Trophoblast cell (in vitro differentiated cells and primary cell): ENCODE data around the gene MCU.
"Not testable (repeated sequence)": the region's sequence is repeated elsewhere in the genome, so short reads cannot be mapped to it uniquely, and the experiment has no call there.

Experiments
- DNase-seq, 2 donors: peaks; one replicate each; pipeline ENCODE4 v3.0.0-alpha.2; 2016
- H2AFZ ChIP-seq: 2 replicates; pipeline ENCODE4 v1.6.1; 2013; ENCODE audit warnings: low read length, moderate library complexity, mild to moderate bottlenecking; ENCODE audit not compliant: insufficient read depth, poor library complexity
- H2AK5ac ChIP-seq: 2 replicates; pipeline ENCODE4 v1.6.1; 2013; ENCODE audit warnings: mild to moderate bottlenecking, low read length
- H2BK120ac ChIP-seq: 2 replicates; pipeline ENCODE4 v1.6.1; 2013; ENCODE audit warnings: low read length, mild to moderate bottlenecking, moderate library complexity; ENCODE audit not compliant: insufficient read depth, poor library complexity
- H2BK12ac ChIP-seq: 2 replicates; pipeline ENCODE4 v1.6.1; 2013; ENCODE audit warnings: mild to moderate bottlenecking, low read length, moderate library complexity
- H2BK5ac ChIP-seq: 2 replicates; pipeline ENCODE4 v1.6.1; 2013; ENCODE audit warnings: low read length, low read depth, moderate library complexity, mild to moderate bottlenecking; ENCODE audit not compliant: poor library complexity
- H3K14ac ChIP-seq: 2 replicates; pipeline ENCODE4 v1.6.1; 2013; ENCODE audit warnings: mild to moderate bottlenecking, low read length
- H3K18ac ChIP-seq: 2 replicates; pipeline ENCODE4 v1.6.1; 2013; ENCODE audit warnings: mild to moderate bottlenecking, low read length
- H3K23ac ChIP-seq: 2 replicates; pipeline ENCODE4 v1.6.1; 2013; ENCODE audit warnings: low read length
- H3K27ac ChIP-seq: 2 replicates; pipeline ENCODE4 v1.5.1; 2013; ENCODE audit warnings: low read depth, mild to moderate bottlenecking, inconsistent platforms, low read length, moderate library complexity
- H3K27me3 ChIP-seq: 2 replicates; pipeline ENCODE4 v1.6.1; 2013; ENCODE audit warnings: inconsistent platforms, mild to moderate bottlenecking, low read length, moderate library complexity; ENCODE audit not compliant: insufficient read depth
- H3K36me3 ChIP-seq, 2 experiments: 1 replicate in 1 of 2; 2 replicates in 1 of 2; pipeline ENCODE4 v1.6.1; 2013; ENCODE audit warnings: low read length in 2 of 2, mild to moderate bottlenecking in 2 of 2, moderate library complexity in 1 of 2; ENCODE audit not compliant: insufficient read depth in 2 of 2, control insufficient read depth in 1 of 2
- H3K4ac ChIP-seq: 2 replicates; pipeline ENCODE4 v1.6.1; 2013; ENCODE audit warnings: low read depth, mild to moderate bottlenecking, low read length, moderate library complexity
- H3K4me1 ChIP-seq, 2 experiments: 1 replicate in 1 of 2; 2 replicates in 1 of 2; pipeline ENCODE4 v1.6.1; 2013; ENCODE audit warnings: low read length in 2 of 2, mild to moderate bottlenecking in 2 of 2, moderate library complexity in 1 of 2; ENCODE audit not compliant: insufficient read depth in 2 of 2, control insufficient read depth in 1 of 2
- H3K4me2 ChIP-seq: 2 replicates; pipeline ENCODE4 v1.6.1; 2013; ENCODE audit warnings: inconsistent platforms, mild to moderate bottlenecking, low read length, moderate library complexity
- H3K4me3 ChIP-seq: 2 replicates; pipeline ENCODE4 v1.5.1; 2013; ENCODE audit warnings: mild to moderate bottlenecking, low read depth, low read length, inconsistent platforms
- H3K79me1 ChIP-seq: one replicate; pipeline ENCODE4 v1.6.1; 2013; ENCODE audit warnings: low read length
- H3K79me2 ChIP-seq: 2 replicates; pipeline ENCODE4 v1.6.1; 2013; ENCODE audit warnings: low read length, mild to moderate bottlenecking; ENCODE audit not compliant: control insufficient read depth, insufficient read depth, poor library complexity
- H3K9ac ChIP-seq: 2 replicates; pipeline ENCODE4 v1.6.1; 2013; ENCODE audit warnings: mild to moderate bottlenecking, low read length
- H3K9me3 ChIP-seq: 2 replicates; pipeline ENCODE4 v1.6.1; 2013; ENCODE audit warnings: low read depth, mild to moderate bottlenecking, control low read depth, inconsistent platforms, low read length; ENCODE audit not compliant: insufficient read depth
- H4K12ac ChIP-seq: 2 replicates; pipeline ENCODE4 v1.6.1; 2013; ENCODE audit warnings: low read depth, mild to moderate bottlenecking, low read length, moderate library complexity
- H4K8ac ChIP-seq: 2 replicates; pipeline ENCODE4 v1.6.1; 2013; ENCODE audit warnings: low read depth, mild to moderate bottlenecking, low read length, moderate library complexity
- H4K91ac ChIP-seq: one replicate; pipeline ENCODE4 v1.6.1; 2013; ENCODE audit warnings: low read depth, mild to moderate bottlenecking, low read length, moderate library complexity
- WGBS: extraction: QIAGEN DNeasy Blood & Tissue Kit; methylation state at CpG from one replicate; pipeline ENCODE4 v1.1.7; 2013; ENCODE audit warnings: missing lambda C conversion rate; ENCODE audit not compliant: insufficient read length, insufficient coverage; ENCODE audit errors: extremely low coverage; 5-methylcytosine and 5-hydroxymethylcytosine counted together

The MCU gene

GRCh38 chr10:72674174-72674573, 17.8 kb upstream of the MCU start:
- H3K79me2 ChIP-seq, H3K4me2 ChIP-seq, H3K4ac ChIP-seq, H2BK12ac ChIP-seq, H3K14ac ChIP-seq, H2AFZ ChIP-seq, H4K12ac ChIP-seq, H4K8ac ChIP-seq, H3K18ac ChIP-seq, H3K36me3 ChIP-seq, H3K27ac ChIP-seq, H2BK120ac ChIP-seq, H3K79me1 ChIP-seq, H4K91ac ChIP-seq, H3K4me1 ChIP-seq, H3K9ac ChIP-seq, H3K4me3 ChIP-seq, H3K9me3 ChIP-seq, DNase-seq, H3K23ac ChIP-seq, H2AK5ac ChIP-seq, H3K27me3 ChIP-seq, H2BK5ac ChIP-seq: not testable (repeated sequence)
- WGBS = no CpG with 5 or more reads among the region's 5 CpGs

GRCh38 chr10:72679838-72680241, 12.1 kb upstream of the MCU start:
- Histone ChIP-seq H3K4me2 (no peak overlapping the region), H3K27ac (no peak overlapping the region), H4K12ac (no peak overlapping the region), H3K36me3 (no peaks in the 10 kb centered on the region), H2BK12ac (no peak overlapping the region), H3K79me1 (no peaks in the 10 kb centered on the region), H2AFZ (no peak overlapping the region), H3K27me3 (no peaks in the 10 kb centered on the region), H3K79me2 (no peaks in the 10 kb centered on the region), H3K4me3 (no peak overlapping the region), H2AK5ac (no peak overlapping the region), H4K91ac (no peak overlapping the region), H2BK120ac (no peak overlapping the region), H3K9me3 (no peaks in the 10 kb centered on the region), H3K4me1 (peaks cover 0 to 2% of the 10 kb centered on the region in 2 experiments), H3K23ac (no peak overlapping the region), H3K9ac (no peak overlapping the region), H4K8ac (no peak overlapping the region), H3K18ac (no peak overlapping the region), H2BK5ac (no peak overlapping the region), H3K14ac (no peak overlapping the region), H3K4ac (no peak overlapping the region)
- DNase-seq = no peak
- WGBS = no CpG with 5 or more reads among the region's 4 CpGs

GRCh38 chr10:72682638-72683037, 9.3 kb upstream of the MCU start:
- Histone ChIP-seq H3K4me2 (no peak overlapping the region), H2AK5ac (no peak overlapping the region), H2BK120ac (no peak overlapping the region), H4K12ac (no peak overlapping the region), H3K27ac (no peak overlapping the region), H2BK12ac (no peak overlapping the region), H3K4me1 (no peaks in the 10 kb centered on the region), H3K18ac (no peak overlapping the region), H3K9ac (no peak overlapping the region), H3K27me3 (no peaks in the 10 kb centered on the region), H3K9me3 (no peaks in the 10 kb centered on the region), H3K79me1 (no peaks in the 10 kb centered on the region), H3K14ac (no peak overlapping the region), H4K8ac (no peak overlapping the region), H3K4ac (no peak overlapping the region), H4K91ac (no peak overlapping the region), H2BK5ac (no peak overlapping the region), H3K36me3 (no peaks in the 10 kb centered on the region), H2AFZ (no peak overlapping the region), H3K4me3 (no peak overlapping the region), H3K79me2 (no peaks in the 10 kb centered on the region), H3K23ac (no peak overlapping the region)
- no peak for DNase-seq
- WGBS = no CpG with 5 or more reads among the region's 6 CpGs

GRCh38 chr10:72685264-72685921, 6.5 kb upstream of the MCU start:
- Histone ChIP-seq H3K4me2 (no peak overlapping the region), H3K9me3 (no peaks in the 10 kb centered on the region), H2BK12ac (no peak overlapping the region), H3K27ac (no peak overlapping the region), H2AK5ac (no peak overlapping the region), H3K36me3 (no peaks in the 10 kb centered on the region), H2BK5ac (no peak overlapping the region), H3K4me1 (no peaks in the 10 kb centered on the region), H4K91ac (no peak overlapping the region), H2BK120ac (no peak overlapping the region), H3K23ac (no peak overlapping the region), H3K14ac (no peak overlapping the region), H2AFZ (no peak overlapping the region), H3K27me3 (no peaks in the 10 kb centered on the region), H4K12ac (no peak overlapping the region), H3K9ac (no peak overlapping the region), H3K4ac (no peak overlapping the region), H3K79me1 (no peaks in the 10 kb centered on the region), H3K4me3 (no peak overlapping the region), H4K8ac (no peak overlapping the region), H3K79me2 (no peaks in the 10 kb centered on the region), H3K18ac (no peak overlapping the region)
- no CpG with 5 or more reads among the region's 7 CpGs for WGBS
- DNase-seq = no peak
